ENCODE measurements around the gene GRIP1.

GRIP1 gene

GRCh38 chr12:66380769-66381535 is 297.9 kb downstream of the GRIP1 start:
- Histone ChIP-seq H3K4me3 (ENCODE audit: low read length) (no peak overlapping the region), H3K9me3 (replicated peaks; ENCODE audit: insufficient read depth, low read length) (no peaks in the 10 kb centered on the region), H3K9ac (ENCODE audit: low read length) (no peak overlapping the region), H4K20me1 (ENCODE audit: insufficient read depth, low read length) (no peaks in the 10 kb centered on the region), H3K4me2 (ENCODE audit: low read depth, low read length) (no peak overlapping the region), H3K27me3 (replicated peaks; ENCODE audit: insufficient read depth, low read length) (no peaks in the 10 kb centered on the region), H2AFZ (ENCODE audit: low read length) (no peak overlapping the region), H3F3A (ENCODE audit: insufficient read depth, low read length) (no peaks in the 10 kb centered on the region), H3K79me2 (ENCODE audit: low read length) (no peaks in the 10 kb centered on the region), H3K9me2 (replicated peaks; ENCODE audit: insufficient read depth, low read length) (no peaks in the 10 kb centered on the region), H3K27ac (ENCODE audit: low read length) (no peak overlapping the region), H3K4me1 (ENCODE audit: low read length) (no peaks in the 10 kb centered on the region), H3K36me3 (replicated peaks; ENCODE audit: insufficient read depth, low read length) (no peaks in the 10 kb centered on the region)
- TF ChIP-seq EZH2phosphoT487 (IDR thresholded peaks at IDR 0.05; ENCODE audit: low read length): no peak
- no peak for TF ChIP-seq CTCF (IDR thresholded peaks at IDR 0.05; ENCODE audit: low read length)
- TF ChIP-seq EZH2 (optimal IDR thresholded peaks at IDR 0.05; ENCODE audit: low read depth, low read length): no peak
- no peak for DNase-seq

- no peaks in the 10 kb centered on the region for H3K4me1 ChIP-seq (ENCODE audit: low read length)
- no peaks in the 10 kb centered on the region for H3K9me3 ChIP-seq (replicated peaks; ENCODE audit: insufficient read depth, low read length)
- no peaks in the 10 kb centered on the region for H3K79me2 ChIP-seq (ENCODE audit: low read length)
- no peak overlapping the region for H3K27ac ChIP-seq (ENCODE audit: low read length)
- no peaks in the 10 kb centered on the region for H3K27me3 ChIP-seq (replicated peaks; ENCODE audit: insufficient read depth, low read length)
- no peak overlapping the region for H3K4me2 ChIP-seq (ENCODE audit: low read depth, low read length)
- no peaks in the 10 kb centered on the region for H3K9me2 ChIP-seq (replicated peaks; ENCODE audit: insufficient read depth, low read length)
- H4K20me1 ChIP-seq (ENCODE audit: insufficient read depth, low read length): no peaks in the 10 kb centered on the region
- H3F3A ChIP-seq (ENCODE audit: insufficient read depth, low read length): no peaks in the 10 kb centered on the region
- H3K36me3 ChIP-seq (replicated peaks; ENCODE audit: insufficient read depth, low read length): no peaks in the 10 kb centered on the region
- DNase-seq: no peak
- no peak overlapping the region for H2AFZ ChIP-seq (ENCODE audit: low read length)
- H3K9ac ChIP-seq (ENCODE audit: low read length): no peak overlapping the region
- H3K4me3 ChIP-seq (ENCODE audit: low read length): no peak overlapping the region
- TF ChIP-seq EZH2 (optimal IDR thresholded peaks at IDR 0.05; ENCODE audit: low read depth, low read length): no peak
Measured at GRCh38 chr12:66379616-66380015, 299.3 kb downstream of the GRIP1 start.

- Histone ChIP-seq H3K79me2 (ENCODE audit: low read length) (no peaks in the 10 kb centered on the region), H3K4me2 (ENCODE audit: low read depth, low read length) (no peak overlapping the region), H3K4me3 (ENCODE audit: low read length) (no peak overlapping the region), H3K27ac (ENCODE audit: low read length) (no peak overlapping the region), H3K9me3 (replicated peaks; ENCODE audit: insufficient read depth, low read length) (no peaks in the 10 kb centered on the region), H2AFZ (ENCODE audit: low read length) (no peak overlapping the region), H3K9me2 (replicated peaks; ENCODE audit: insufficient read depth, low read length) (no peaks in the 10 kb centered on the region), H3K4me1 (ENCODE audit: low read length) (no peaks in the 10 kb centered on the region), H3K9ac (ENCODE audit: low read length) (no peak overlapping the region), H3K36me3 (replicated peaks; ENCODE audit: insufficient read depth, low read length) (no peaks in the 10 kb centered on the region), H3F3A (ENCODE audit: insufficient read depth, low read length) (no peaks in the 10 kb centered on the region), H4K20me1 (ENCODE audit: insufficient read depth, low read length) (no peaks in the 10 kb centered on the region), H3K27me3 (replicated peaks; ENCODE audit: insufficient read depth, low read length) (no peaks in the 10 kb centered on the region)
- TF ChIP-seq CTCF (IDR thresholded peaks at IDR 0.05; ENCODE audit: low read length) (no peak), EZH2 (optimal IDR thresholded peaks at IDR 0.05; ENCODE audit: low read depth, low read length) (no peak), EZH2phosphoT487 (IDR thresholded peaks at IDR 0.05; ENCODE audit: low read length) (no peak)
- DNase-seq: no peak
Measured at GRCh38 chr12:66375560-66375959, 303.3 kb downstream of the GRIP1 start.

GRCh38 chr12:66371982-66372381 is 306.9 kb downstream of the GRIP1 start:
- H3K4me1 ChIP-seq (ENCODE audit: low read length): no peaks in the 10 kb centered on the region
- no peak for DNase-seq
- H3K27me3 ChIP-seq (replicated peaks; ENCODE audit: insufficient read depth, low read length): no peaks in the 10 kb centered on the region
- H3K9ac ChIP-seq (ENCODE audit: low read length): no peak overlapping the region
- H3K9me3 ChIP-seq (replicated peaks; ENCODE audit: insufficient read depth, low read length): no peaks in the 10 kb centered on the region
- H3K4me2 ChIP-seq (ENCODE audit: low read depth, low read length): no peak overlapping the region
- no peak overlapping the region for H2AFZ ChIP-seq (ENCODE audit: low read length)
- H3F3A ChIP-seq (ENCODE audit: insufficient read depth, low read length): no peaks in the 10 kb centered on the region
- H3K79me2 ChIP-seq (ENCODE audit: low read length): no peaks in the 10 kb centered on the region
- H3K36me3 ChIP-seq (replicated peaks; ENCODE audit: insufficient read depth, low read length): no peaks in the 10 kb centered on the region
- no peak overlapping the region for H3K27ac ChIP-seq (ENCODE audit: low read length)
- no peaks in the 10 kb centered on the region for H4K20me1 ChIP-seq (ENCODE audit: insufficient read depth, low read length)
- TF ChIP-seq CTCF (IDR thresholded peaks at IDR 0.05; ENCODE audit: low read length): no peak
- no peaks in the 10 kb centered on the region for H3K9me2 ChIP-seq (replicated peaks; ENCODE audit: insufficient read depth, low read length)
- H3K4me3 ChIP-seq (ENCODE audit: low read length): no peak overlapping the region
